ENCODE data around the gene SEC14L1.

Gene SEC14L1

DNA sequence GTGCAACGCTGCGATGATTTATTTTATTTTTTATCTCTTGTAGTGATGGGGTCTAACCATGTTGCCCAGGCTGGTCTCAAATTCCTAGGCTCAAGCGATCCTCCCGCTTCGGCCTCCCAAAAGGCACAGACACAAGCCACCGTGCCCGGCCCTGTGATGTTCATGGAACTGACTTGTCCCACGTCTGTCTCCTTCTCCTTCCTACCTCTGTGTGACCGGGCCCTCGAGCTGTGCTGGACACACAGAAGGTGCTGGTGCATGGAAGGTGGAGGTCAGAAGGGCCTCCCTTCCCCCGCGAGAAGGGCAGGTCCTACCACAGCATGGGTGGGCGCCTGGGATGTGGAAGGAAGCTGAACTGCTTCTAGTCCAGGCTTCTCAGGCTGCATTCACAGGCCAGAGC lies 88.0 kb downstream of the SEC14L1 start:
- H3K27ac ChIP-seq (ENCODE audit: extremely low read depth, low read depth, low read length) = no peak overlapping the region
- no peaks in the 10 kb centered on the region for H3K36me3 ChIP-seq (ENCODE audit: control insufficient read depth in 2 of 2, insufficient read depth in 1 of 2, low read length in 2 of 2)
- ChIA-PET CTCF (interaction anchor here (0.6 kb wide), 1 partner anchor 96 kb away, joined by 3 read pairs; no protein-coding TSS in a partner anchor), POLR2A (interaction anchor here (0.6 kb wide), 2 partner anchors 17 to 88 kb away, joined by 3 read pairs; partner anchors contain the start of gene SEC14L1)
- TF ChIP-seq FEZF1 (tag by site-specific recombination; IDR thresholded peaks at IDR 0.05) = no peak
- no peak for TF ChIP-seq PRDM1 (tag by site-specific recombination; IDR thresholded peaks at IDR 0.05)
- TF ChIP-seq ZNF843 (tag by site-specific recombination; IDR thresholded peaks at IDR 0.05) = no peak
- no peak for TF ChIP-seq ZNF785 (tag by site-specific recombination; IDR thresholded peaks at IDR 0.05)
- no peak for TF ChIP-seq KLF1 (tag by site-specific recombination; IDR thresholded peaks at IDR 0.05)
- no peak for TF ChIP-seq ZNF121 (tag by site-specific recombination; IDR thresholded peaks at IDR 0.05)
- no peak for TF ChIP-seq ZNF768 (tag by site-specific recombination; IDR thresholded peaks at IDR 0.05)
- TF ChIP-seq ZNF112 (tag by site-specific recombination; IDR thresholded peaks at IDR 0.05) = no peak
- TF ChIP-seq, protein P1, sequence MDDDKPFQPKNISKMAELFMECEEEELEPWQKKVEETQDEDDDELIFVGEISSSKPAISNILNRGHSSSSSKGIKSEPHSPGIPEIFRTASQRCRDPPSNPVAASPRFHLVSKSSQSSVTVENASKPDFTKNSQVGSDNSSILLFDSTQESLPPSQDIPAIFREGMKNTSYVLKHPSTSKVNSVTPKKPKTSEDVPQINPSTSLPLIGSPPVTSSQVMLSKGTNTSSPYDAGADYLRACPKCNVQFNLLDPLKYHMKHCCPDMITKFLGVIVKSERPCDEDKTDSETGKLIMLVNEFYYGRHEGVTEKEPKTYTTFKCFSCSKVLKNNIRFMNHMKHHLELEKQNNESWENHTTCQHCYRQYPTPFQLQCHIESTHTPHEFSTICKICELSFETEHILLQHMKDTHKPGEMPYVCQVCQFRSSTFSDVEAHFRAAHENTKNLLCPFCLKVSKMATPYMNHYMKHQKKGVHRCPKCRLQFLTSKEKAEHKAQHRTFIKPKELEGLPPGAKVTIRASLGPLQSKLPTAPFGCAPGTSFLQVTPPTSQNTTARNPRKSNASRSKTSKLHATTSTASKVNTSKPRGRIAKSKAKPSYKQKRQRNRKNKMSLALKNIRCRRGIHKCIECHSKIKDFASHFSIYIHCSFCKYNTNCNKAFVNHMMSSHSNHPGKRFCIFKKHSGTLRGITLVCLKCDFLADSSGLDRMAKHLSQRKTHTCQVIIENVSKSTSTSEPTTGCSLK (tag by site-specific recombination; IDR thresholded peaks at IDR 0.05) = no peak
- TF ChIP-seq, protein P2, sequence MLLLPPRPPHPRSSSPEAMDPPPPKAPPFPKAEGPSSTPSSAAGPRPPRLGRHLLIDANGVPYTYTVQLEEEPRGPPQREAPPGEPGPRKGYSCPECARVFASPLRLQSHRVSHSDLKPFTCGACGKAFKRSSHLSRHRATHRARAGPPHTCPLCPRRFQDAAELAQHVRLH (tag by site-specific recombination; IDR thresholded peaks at IDR 0.05) = no peak
- TF ChIP-seq ZNF747 (tag by site-specific recombination; IDR thresholded peaks at IDR 0.05) = no peak
- TF ChIP-seq ZNF416 (tag by site-specific recombination; IDR thresholded peaks at IDR 0.05) = no peak
- TF ChIP-seq ZNF501 (tag by site-specific recombination; IDR thresholded peaks at IDR 0.05) = no peak
- H3K4me1 ChIP-seq (ENCODE audit: control insufficient read depth, insufficient read depth, low read length) = no peaks in the 10 kb centered on the region
- H3K9me3 ChIP-seq (ENCODE audit: control insufficient read depth, insufficient read depth, low read depth, low read length) = no peaks in the 10 kb centered on the region
- H3K4me3 ChIP-seq (ENCODE audit: low read depth, low read length) = no peak overlapping the region

DNA sequence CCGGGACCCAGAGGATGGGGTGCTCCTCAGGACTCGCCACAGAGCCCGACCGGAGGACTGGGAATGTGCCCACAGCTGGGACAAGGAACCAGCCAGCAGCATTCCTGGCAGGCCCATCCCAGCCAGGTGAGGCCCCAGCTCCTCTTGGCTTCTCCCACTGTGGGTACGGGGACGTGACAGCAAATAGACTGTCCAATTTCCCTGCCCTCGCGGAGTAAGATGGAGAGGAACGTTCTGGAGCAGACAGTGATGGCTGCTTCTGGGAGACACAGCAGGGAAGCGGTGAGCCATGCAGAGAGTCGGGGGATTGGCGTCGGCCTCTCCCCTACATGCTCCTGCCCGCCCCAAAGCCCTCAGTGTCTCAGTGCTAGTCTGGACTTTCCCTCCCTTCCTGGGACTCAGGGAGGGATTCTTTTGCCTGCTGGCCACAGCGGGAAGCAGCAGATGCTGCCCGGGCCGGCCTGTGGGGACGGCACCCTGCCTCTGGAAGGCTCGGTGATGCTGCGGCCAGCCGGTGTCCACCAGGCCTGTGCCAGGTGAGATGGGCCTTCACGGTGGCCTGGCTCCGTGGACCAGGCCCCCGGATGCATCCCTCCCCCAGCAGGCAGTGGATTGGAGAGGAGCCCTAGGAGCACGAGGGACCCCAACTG lies 89.1 kb downstream of the SEC14L1 start:
- Histone ChIP-seq H3K4me3 (ENCODE audit: low read depth, low read length) (no peak overlapping the region), H3K4me1 (ENCODE audit: control insufficient read depth, insufficient read depth, low read length) (no peaks in the 10 kb centered on the region), H3K27ac (ENCODE audit: extremely low read depth, low read depth, low read length) (no peak overlapping the region), H3K9me3 (ENCODE audit: control insufficient read depth, insufficient read depth, low read depth, low read length) (no peaks in the 10 kb centered on the region), H3K36me3 (ENCODE audit: control insufficient read depth in 2 of 2, insufficient read depth in 1 of 2, low read length in 2 of 2) (no peaks in the 10 kb centered on the region)
- ChIA-PET POLR2A (no interaction called here), CTCF (no interaction called here)
- TF ChIP-seq, protein P3, sequence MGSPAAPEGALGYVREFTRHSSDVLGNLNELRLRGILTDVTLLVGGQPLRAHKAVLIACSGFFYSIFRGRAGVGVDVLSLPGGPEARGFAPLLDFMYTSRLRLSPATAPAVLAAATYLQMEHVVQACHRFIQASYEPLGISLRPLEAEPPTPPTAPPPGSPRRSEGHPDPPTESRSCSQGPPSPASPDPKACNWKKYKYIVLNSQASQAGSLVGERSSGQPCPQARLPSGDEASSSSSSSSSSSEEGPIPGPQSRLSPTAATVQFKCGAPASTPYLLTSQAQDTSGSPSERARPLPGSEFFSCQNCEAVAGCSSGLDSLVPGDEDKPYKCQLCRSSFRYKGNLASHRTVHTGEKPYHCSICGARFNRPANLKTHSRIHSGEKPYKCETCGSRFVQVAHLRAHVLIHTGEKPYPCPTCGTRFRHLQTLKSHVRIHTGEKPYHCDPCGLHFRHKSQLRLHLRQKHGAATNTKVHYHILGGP (tag by site-specific recombination; IDR thresholded peaks at IDR 0.05) = no peak
- TF ChIP-seq ZNF830 (tag by site-specific recombination; IDR thresholded peaks at IDR 0.05; ENCODE audit: low read depth) (no peak), GLI2 (tag by site-specific recombination; IDR thresholded peaks at IDR 0.05; ENCODE audit: borderline replicate concordance, low read depth) (no peak), ZNF274 (IDR thresholded peaks at IDR 0.05; ENCODE audit: low read length) (no peak), ZNF274 (tag by site-specific recombination; IDR thresholded peaks at IDR 0.05; ENCODE audit: borderline replicate concordance) (no peak), ZNF600 (tag by site-specific recombination; IDR thresholded peaks at IDR 0.05) (no peak), ZNF324 (tag by site-specific recombination; IDR thresholded peaks at IDR 0.05) (no peak), ZFHX2 (tag by site-specific recombination; conservative IDR thresholded peaks at IDR 0.05) (no peak), ZNF292 (tag by site-specific recombination; IDR thresholded peaks at IDR 0.05; ENCODE audit: borderline replicate concordance, low read depth) (no peak), ZNF629 (tag by site-specific recombination; IDR thresholded peaks at IDR 0.05) (no peak), ZNF423 (tag by site-specific recombination; IDR thresholded peaks at IDR 0.05) (no peak), ZNF19 (tag by site-specific recombination; IDR thresholded peaks at IDR 0.05; ENCODE audit: low read depth) (no peak)
- TF ChIP-seq, protein P4, sequence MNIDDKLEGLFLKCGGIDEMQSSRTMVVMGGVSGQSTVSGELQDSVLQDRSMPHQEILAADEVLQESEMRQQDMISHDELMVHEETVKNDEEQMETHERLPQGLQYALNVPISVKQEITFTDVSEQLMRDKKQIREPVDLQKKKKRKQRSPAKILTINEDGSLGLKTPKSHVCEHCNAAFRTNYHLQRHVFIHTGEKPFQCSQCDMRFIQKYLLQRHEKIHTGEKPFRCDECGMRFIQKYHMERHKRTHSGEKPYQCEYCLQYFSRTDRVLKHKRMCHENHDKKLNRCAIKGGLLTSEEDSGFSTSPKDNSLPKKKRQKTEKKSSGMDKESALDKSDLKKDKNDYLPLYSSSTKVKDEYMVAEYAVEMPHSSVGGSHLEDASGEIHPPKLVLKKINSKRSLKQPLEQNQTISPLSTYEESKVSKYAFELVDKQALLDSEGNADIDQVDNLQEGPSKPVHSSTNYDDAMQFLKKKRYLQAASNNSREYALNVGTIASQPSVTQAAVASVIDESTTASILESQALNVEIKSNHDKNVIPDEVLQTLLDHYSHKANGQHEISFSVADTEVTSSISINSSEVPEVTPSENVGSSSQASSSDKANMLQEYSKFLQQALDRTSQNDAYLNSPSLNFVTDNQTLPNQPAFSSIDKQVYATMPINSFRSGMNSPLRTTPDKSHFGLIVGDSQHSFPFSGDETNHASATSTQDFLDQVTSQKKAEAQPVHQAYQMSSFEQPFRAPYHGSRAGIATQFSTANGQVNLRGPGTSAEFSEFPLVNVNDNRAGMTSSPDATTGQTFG (tag by site-specific recombination; IDR thresholded peaks at IDR 0.05; ENCODE audit: borderline replicate concordance) = no peak
